GM13977 (cell line): Measurements from ENCODE around the gene ZNF319.
"Not testable (repeated sequence)": the region's sequence is repeated elsewhere in the genome, so short reads cannot be mapped to it uniquely, and the experiment has no call there.

Source experiments
- DNase-seq: peaks from one replicate; pipeline ENCODE4 v3.0.0; 2012; ENCODE audit warnings: low spot score
- in situ Hi-C: fragments of 300-500 bp; cut with MboI; formaldehyde crosslinking; loops from one replicate; pipeline ENCODE4 v1.12.0; 2022; ENCODE audit warnings: low sequenced_read_pairs, low pct_unique_long_range_greater_than_20kb, mixed read lengths, inconsistent platforms; ENCODE audit not compliant: unreplicated experiment
- TF ChIP-seq, protein P1 (sequence below): IDR thresholded peaks from 2 replicates; pipeline ENCODE4 v1.5.1; 2012; ENCODE audit warnings: mild to moderate bottlenecking, control low read depth; ENCODE audit not compliant: insufficient read depth; ENCODE audit errors: extremely low read depth, missing control alignments

Gene ZNF319

DNA sequence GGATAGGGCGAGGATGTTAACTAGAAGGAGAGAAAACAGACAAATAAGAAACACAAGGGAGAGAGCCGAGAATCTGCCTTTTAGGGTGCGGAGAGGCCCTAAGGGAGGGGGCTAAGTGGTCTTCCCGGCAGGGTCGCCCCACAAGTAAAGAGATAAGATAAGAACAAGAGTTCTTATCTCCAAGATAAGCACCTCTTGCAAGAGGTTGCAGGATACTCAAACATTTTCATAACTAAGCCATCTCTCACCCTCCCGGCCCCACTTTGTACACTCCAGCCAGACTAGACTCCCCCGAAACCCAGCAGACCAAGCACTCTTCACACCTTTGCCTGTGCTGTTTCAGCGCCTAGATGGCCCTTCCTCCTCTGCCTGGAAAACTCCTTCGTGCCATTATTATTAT lies 14.3 kb downstream of the ZNF319 start:
- TF ChIP-seq, protein P1, sequence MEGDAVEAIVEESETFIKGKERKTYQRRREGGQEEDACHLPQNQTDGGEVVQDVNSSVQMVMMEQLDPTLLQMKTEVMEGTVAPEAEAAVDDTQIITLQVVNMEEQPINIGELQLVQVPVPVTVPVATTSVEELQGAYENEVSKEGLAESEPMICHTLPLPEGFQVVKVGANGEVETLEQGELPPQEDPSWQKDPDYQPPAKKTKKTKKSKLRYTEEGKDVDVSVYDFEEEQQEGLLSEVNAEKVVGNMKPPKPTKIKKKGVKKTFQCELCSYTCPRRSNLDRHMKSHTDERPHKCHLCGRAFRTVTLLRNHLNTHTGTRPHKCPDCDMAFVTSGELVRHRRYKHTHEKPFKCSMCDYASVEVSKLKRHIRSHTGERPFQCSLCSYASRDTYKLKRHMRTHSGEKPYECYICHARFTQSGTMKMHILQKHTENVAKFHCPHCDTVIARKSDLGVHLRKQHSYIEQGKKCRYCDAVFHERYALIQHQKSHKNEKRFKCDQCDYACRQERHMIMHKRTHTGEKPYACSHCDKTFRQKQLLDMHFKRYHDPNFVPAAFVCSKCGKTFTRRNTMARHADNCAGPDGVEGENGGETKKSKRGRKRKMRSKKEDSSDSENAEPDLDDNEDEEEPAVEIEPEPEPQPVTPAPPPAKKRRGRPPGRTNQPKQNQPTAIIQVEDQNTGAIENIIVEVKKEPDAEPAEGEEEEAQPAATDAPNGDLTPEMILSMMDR = no peak
- DNase-seq = no peak
- in situ Hi-C loops = no loop called here

DNA sequence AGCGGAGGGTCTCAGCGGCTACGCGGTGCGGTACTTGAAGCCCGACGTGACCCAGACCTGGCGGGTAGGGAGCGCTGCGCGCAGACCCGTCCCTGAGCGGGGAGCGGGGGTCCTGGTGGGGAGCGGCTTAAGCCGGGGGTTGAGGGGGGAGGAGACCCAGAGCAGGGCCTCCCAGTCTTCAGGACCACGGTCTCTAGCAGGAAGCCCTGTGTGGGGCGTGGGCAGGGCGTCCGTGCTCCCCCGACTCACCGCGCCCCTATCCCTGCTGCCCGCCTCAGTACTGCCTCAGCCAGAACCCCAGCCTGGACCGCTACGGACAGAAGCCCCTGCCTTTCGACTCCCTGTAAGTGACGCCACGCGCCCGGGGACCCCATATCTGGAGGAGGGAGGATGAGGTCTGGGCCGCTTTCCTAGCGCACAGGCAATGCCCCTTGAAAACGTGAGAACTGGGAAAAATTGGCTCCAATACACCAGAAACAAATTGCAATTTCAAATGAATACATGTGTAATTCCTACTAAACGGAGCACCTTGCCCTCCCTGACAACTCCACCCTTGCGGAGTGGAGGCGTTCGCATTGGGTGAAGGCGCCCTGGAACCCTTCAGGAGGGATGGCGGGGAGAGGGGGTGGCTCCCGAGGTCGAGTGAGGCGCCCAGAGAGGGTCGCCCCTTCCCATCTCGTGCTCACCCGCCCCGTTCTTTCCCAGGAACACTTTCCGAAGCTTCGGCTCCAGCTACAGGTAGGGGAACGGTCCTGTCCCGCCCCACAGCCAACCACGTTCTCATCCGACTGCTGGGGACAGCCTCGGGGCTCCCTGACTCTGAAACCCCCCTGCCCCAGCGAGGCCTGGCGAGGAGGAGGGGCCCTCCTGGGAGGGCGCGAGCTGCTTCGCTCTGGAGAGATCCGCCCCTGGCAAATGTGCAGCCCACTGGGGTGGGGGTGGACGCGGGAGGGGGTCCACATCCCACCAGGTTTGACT lies 15.0 kb downstream of the ZNF319 start:
- in situ Hi-C loops = no loop called here
- TF ChIP-seq, protein P1 = no peak
- DNase-seq = peak; percentile 56

DNA sequence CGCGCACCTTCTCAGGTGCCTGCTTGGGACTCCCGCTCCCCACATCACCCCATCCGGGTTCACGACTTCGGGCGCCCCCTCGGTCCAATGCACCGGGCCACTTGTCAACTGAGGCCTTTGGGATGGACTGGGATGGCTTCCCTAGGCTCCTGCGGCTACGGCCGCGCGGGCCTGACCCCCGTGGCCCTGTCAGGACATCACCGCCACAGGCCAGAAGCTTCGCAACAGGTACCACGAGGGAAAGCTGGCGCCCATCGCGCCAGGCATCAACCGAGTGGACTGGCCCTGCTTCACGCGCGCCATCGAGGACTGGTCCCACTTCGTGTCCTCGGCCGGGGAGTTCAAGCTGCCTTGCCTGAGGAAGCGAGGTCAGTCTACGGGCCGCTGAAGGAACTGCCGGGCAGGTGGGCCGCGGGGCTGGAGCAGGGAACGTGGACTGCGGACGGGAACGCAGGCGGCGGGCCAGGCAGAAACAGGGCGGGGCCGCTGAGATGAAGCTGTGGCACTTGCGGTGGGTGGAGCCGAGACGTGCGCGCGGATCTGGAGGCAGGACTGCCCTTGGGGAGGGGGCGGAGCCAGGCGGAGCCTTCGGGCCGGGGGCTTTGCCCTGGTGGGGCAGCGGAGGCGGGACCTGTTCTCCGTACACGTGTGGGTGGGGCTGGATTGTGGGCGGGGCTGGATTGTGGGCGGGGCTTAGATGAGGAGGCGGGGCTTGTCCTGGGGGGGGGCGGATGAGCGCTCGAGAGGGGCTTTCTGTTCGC lies 15.8 kb downstream of the ZNF319 start:
- in situ Hi-C loops = no loop called here
- DNase-seq = peak; percentile 92
- TF ChIP-seq, protein P1 = no peak

DNA sequence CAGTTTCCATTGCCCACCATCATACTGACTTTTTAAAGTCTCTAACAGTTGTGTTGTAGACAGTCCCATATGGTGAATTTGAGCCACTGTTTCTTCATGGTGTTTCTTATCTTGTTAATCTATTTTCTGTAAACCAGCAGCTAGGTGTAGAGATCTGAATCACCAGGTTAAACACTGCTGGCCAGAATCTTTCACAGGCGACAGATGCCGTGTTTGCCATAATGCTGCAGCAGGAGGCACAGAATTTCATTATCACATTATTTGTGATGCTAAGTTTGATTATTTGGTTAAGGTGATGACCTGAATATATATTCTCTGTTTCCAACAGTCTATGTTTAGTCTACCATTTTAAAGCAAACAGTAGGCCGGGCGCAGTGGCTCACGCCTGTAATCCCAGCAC lies 18.1 kb downstream of the ZNF319 start:
- DNase-seq = no peak
- in situ Hi-C loops = no loop called here
- TF ChIP-seq, protein P1 = no peak

DNA sequence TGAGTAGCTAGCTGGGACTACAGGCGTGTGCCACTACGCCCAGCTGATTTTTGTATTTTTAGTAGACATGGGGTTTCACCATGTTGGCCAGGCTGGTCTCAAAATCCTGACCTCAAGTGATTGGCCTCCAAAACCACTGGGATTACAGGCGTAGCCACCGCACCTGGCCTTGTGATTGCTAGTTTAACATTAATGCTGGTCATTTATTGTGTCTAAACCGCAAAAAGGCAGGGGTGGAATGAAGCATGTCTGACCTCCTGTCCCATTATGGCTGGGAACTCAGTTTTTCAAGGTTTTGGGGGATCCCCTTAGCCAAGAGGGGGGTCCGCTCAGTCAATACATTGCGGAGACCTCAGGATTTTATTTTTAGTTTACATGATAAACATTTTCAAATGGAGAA lies 18.8 kb downstream of the ZNF319 start:
- in situ Hi-C loops = no loop called here
- TF ChIP-seq, protein P1 = no peak
- no peak for DNase-seq

DNA sequence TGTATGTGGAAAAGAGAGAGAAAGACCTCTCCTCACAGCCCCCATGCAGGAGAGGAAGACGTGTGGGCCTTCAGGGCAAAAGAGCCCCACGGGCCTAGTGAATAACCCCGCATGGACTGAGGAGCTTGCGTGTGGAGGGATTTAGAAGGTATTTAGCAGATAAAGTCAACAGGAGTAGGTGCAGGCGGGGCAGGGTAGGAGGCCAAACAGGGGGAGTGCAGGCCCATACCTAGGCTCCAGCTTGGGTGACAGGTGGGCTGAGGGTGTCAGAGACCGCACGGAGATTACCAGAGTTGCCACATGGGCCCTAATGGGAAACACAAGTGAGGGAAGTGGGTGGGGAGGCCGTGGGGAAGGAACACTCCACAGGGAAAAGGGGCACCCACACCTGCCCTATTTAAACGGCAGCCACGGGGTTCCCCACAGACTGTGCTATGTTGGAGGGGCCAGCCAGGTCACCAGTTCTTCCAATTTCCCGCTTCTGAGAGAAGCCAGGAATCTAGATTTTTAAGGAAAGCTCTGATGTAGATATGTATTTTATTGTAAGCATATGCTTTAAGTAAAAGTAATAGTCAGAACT lies 21.4 kb downstream of the ZNF319 start:
- no peak for DNase-seq
- in situ Hi-C loops = no loop called here
- TF ChIP-seq, protein P1 = no peak

DNA sequence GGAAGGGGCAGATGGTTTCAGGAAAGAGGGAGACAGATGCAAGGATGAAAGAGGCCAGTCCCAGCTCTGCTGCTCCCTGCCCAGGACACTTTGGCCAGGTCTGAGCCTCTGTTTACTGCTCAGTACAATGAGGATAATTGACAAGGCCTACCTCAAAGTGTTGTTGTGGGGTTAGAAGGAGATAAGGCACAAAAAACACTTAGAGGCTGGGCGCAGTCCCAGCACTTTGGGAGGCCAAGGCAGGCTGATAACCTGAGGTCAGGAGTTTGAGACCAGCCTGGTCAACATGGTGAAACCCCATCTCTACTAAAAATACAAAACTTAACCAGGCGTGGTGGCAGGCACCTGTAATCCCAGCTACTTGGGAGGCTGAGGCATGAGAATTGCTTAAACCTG lies 22.4 kb downstream of the ZNF319 start:
- DNase-seq, in situ Hi-C loops: not testable (repeated sequence)
